HUES48 (cell line): ENCODE results near the gene TRAF1.

Experiments used
- H3K27ac ChIP-seq: one replicate; pipeline ENCODE4 v1.7.0; 2013; ENCODE audit warnings: low read depth, low read length, inconsistent platforms
- H3K27me3 ChIP-seq: 2 replicates; pipeline ENCODE4 v1.6.1; 2013; ENCODE audit warnings: mild to moderate bottlenecking, low read length; ENCODE audit not compliant: control insufficient read depth, insufficient read depth
- H3K36me3 ChIP-seq: 2 replicates; pipeline ENCODE4 v1.6.1; 2013; ENCODE audit warnings: low read length; ENCODE audit not compliant: control insufficient read depth, insufficient read depth
- H3K4me1 ChIP-seq: 2 replicates; pipeline ENCODE4 v1.6.1; 2013; ENCODE audit warnings: mild to moderate bottlenecking, low read length; ENCODE audit not compliant: control insufficient read depth, insufficient read depth
- H3K4me3 ChIP-seq: 2 replicates; pipeline ENCODE4 v1.5.1; 2013; ENCODE audit warnings: mild to moderate bottlenecking, low read depth, low read length
- H3K9ac ChIP-seq: 2 replicates; pipeline ENCODE4 v1.6.1; 2013; ENCODE audit warnings: mild to moderate bottlenecking, low read depth, low read length, moderate library complexity
- H3K9me3 ChIP-seq: 2 replicates; pipeline ENCODE4 v1.6.1; 2013; ENCODE audit warnings: low read length; ENCODE audit not compliant: control insufficient read depth, insufficient read depth

TRAF1 gene

GRCh38 chr9:120864719-120865118 lies 61.9 kb downstream of the TRAF1 start:
- Histone ChIP-seq H3K36me3 (peaks cover 29% of the 10 kb centered on the region), H3K4me1 (peaks cover 3% of the 10 kb centered on the region; the same call in 1 of the 2 replicates), H3K4me3 (no peak overlapping the region), H3K27me3 (no peaks in the 10 kb centered on the region), H3K27ac (no peak overlapping the region), H3K9ac (no peak overlapping the region), H3K9me3 (no peaks in the 10 kb centered on the region)

DNA sequence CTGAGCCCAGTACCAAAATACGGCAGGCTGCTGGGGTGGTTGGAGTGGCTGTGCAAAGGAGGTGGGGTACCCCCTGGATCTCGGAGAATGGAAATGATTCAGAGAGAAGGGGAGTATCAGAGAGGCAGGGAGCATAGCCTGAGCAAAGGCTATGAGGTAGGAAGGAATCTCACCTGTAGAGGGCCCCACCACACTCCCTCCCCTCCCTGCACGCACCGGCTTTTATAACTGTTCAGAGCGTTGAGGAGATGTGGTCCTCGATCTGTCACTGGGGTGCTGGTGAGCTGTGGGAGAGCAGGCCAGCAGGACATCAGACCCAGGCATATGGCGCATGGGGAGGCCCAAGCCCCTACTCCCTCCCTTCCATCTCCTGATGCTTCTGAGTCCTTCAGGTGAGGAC lies 62.8 kb downstream of the TRAF1 start:
- Histone ChIP-seq H3K9me3 (no peaks in the 10 kb centered on the region), H3K4me3 (no peak overlapping the region), H3K9ac (no peak overlapping the region), H3K4me1 (peaks cover 3% of the 10 kb centered on the region; the same call in 1 of the 2 replicates), H3K36me3 (peaks cover 33% of the 10 kb centered on the region), H3K27me3 (no peaks in the 10 kb centered on the region), H3K27ac (no peak overlapping the region)

DNA sequence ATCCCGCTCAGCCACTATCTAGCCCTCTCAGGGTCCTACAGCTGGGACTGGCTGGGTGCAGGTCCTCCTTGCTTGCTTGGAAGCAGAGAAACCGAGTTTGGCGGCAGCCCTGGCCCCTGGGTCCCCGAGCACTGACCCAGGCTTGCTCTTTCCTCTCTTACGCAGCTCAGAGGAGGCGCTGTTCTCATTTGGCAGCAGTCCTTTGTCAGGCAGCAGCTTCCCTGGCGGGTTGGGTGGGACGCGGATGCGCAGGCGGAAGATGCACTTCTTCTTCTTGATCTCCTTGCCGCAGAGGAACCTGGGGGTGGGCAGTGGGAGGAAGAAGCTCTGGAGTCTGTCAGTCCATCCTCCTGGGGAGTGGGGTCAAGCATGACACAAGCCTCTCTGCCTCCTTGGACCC lies 64.1 kb downstream of the TRAF1 start:
- H3K4me1 ChIP-seq = no peaks in the 10 kb centered on the region
- H3K9me3 ChIP-seq = no peaks in the 10 kb centered on the region
- no peak overlapping the region for H3K4me3 ChIP-seq
- no peaks in the 10 kb centered on the region for H3K27me3 ChIP-seq
- peaks cover 41% of the 10 kb centered on the region for H3K36me3 ChIP-seq
- H3K27ac ChIP-seq = no peak overlapping the region
- no peak overlapping the region for H3K9ac ChIP-seq

DNA sequence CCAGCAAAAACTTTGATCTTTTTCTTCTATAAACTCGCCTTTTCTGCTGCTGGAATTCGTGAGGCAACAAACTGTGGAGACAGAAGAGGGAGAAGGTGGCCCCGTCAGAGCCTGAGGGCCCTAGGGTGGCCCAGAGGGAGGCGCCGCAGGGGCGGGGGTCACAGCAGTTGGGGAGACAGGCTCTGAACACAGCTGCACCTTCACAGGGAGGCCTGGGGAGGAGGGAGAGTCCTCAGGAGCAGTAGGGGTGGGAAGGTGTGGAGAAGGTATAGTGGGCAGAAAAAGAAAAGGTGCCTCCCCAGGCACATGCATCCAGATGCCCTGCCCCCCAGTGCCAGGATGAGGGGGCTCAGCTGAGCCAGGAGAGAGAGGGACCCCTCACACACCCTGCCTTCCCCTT lies 64.7 kb downstream of the TRAF1 start:
- no peak overlapping the region for H3K4me3 ChIP-seq
- no peaks in the 10 kb centered on the region for H3K9me3 ChIP-seq
- H3K9ac ChIP-seq = no peak overlapping the region
- no peaks in the 10 kb centered on the region for H3K27me3 ChIP-seq
- H3K4me1 ChIP-seq = no peaks in the 10 kb centered on the region
- no peak overlapping the region for H3K27ac ChIP-seq
- peaks cover 43% of the 10 kb centered on the region for H3K36me3 ChIP-seq

- H3K27ac ChIP-seq = no peak overlapping the region
- no peaks in the 10 kb centered on the region for H3K9me3 ChIP-seq
- no peaks in the 10 kb centered on the region for H3K27me3 ChIP-seq
- H3K36me3 ChIP-seq = peaks cover 40% of the 10 kb centered on the region
- no peak overlapping the region for H3K4me3 ChIP-seq
- H3K9ac ChIP-seq = no peak overlapping the region
- H3K4me1 ChIP-seq = no peaks in the 10 kb centered on the region
These were observed 66.5 kb downstream of the TRAF1 start for GRCh38 chr9:120860083-120860482.

DNA sequence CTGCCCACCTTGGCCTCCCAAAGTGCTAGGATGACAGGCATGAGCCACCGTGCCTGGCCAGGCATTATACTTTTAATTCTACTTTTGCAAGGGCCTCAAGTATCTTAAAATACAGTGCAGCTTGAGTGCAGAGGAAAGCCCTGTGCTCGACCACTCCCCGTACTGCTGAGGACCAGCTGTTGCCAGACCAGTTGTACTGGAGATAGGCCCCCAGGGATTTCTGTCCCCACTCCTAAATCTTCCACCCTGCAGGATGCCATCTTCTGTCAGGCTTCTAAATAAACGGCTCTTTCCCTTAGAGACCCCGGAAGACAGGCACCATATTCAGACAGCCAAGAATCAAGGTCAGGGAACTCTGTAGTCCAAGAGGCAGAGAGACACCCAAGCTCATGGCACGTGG lies 67.2 kb downstream of the TRAF1 start:
- Histone ChIP-seq H3K27me3 (no peaks in the 10 kb centered on the region), H3K4me1 (no peaks in the 10 kb centered on the region), H3K27ac (no peak overlapping the region), H3K4me3 (no peak overlapping the region), H3K9me3 (no peaks in the 10 kb centered on the region), H3K9ac (no peak overlapping the region), H3K36me3 (peaks cover 40% of the 10 kb centered on the region)

DNA sequence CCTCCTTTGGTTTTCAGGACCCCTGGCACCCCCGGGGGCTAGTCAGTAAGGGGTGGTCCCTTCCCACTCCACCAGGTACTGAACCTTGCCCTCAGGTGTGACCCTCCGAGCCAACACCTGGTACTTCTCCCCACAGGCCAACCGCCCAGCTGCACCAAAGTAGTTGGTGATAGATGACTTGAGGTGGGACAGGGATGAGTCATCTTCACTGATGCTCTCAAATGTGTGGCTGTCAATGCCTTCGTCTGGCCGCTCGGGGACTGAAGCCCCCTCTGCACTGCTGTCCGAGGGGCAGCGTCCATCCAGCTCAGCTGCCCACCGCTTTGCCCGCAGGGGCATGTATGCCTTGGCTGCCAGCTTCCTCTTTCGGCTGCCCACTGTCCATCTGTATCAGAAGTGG lies 68.7 kb downstream of the TRAF1 start:
- H3K36me3 ChIP-seq = peaks cover 39% of the 10 kb centered on the region
- no peak overlapping the region for H3K9ac ChIP-seq
- H3K4me3 ChIP-seq = no peak overlapping the region
- no peaks in the 10 kb centered on the region for H3K9me3 ChIP-seq
- H3K27me3 ChIP-seq = no peaks in the 10 kb centered on the region
- peaks cover under 1% of the 10 kb centered on the region; the same call in 1 of the 2 replicates for H3K4me1 ChIP-seq
- H3K27ac ChIP-seq = no peak overlapping the region

DNA sequence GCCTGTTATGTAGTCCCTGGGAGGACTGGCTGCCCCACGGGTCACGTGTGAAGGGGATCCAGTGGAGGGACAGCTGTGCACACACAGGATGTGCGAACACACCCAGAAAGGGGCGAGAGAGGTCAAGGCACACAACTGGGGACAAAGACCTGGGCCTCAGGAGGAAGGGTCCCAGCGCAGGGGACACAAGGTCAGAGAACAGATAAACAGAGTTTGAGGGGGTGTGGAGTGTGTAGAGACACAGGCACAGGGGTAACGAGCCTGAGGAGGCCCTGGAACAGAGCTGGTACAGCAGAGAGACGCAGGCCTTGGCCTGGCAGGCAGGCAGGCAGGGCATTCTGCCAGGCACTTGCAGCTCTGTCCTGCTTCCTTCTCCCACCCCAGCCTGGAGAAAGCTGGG lies 69.1 kb downstream of the TRAF1 start:
- Histone ChIP-seq H3K4me1 (peaks cover 5% of the 10 kb centered on the region), H3K4me3 (no peak overlapping the region), H3K9me3 (no peaks in the 10 kb centered on the region), H3K9ac (no peak overlapping the region), H3K36me3 (peaks cover 35% of the 10 kb centered on the region), H3K27ac (no peak overlapping the region), H3K27me3 (no peaks in the 10 kb centered on the region)

- Histone ChIP-seq H3K4me1 (peaks cover 13% of the 10 kb centered on the region), H3K27me3 (no peaks in the 10 kb centered on the region), H3K9ac (no peak overlapping the region), H3K27ac (no peak overlapping the region), H3K36me3 (peaks cover 34% of the 10 kb centered on the region), H3K4me3 (no peak overlapping the region), H3K9me3 (no peaks in the 10 kb centered on the region)
These were observed 69.9 kb downstream of the TRAF1 start for GRCh38 chr9:120856700-120857099.

DNA sequence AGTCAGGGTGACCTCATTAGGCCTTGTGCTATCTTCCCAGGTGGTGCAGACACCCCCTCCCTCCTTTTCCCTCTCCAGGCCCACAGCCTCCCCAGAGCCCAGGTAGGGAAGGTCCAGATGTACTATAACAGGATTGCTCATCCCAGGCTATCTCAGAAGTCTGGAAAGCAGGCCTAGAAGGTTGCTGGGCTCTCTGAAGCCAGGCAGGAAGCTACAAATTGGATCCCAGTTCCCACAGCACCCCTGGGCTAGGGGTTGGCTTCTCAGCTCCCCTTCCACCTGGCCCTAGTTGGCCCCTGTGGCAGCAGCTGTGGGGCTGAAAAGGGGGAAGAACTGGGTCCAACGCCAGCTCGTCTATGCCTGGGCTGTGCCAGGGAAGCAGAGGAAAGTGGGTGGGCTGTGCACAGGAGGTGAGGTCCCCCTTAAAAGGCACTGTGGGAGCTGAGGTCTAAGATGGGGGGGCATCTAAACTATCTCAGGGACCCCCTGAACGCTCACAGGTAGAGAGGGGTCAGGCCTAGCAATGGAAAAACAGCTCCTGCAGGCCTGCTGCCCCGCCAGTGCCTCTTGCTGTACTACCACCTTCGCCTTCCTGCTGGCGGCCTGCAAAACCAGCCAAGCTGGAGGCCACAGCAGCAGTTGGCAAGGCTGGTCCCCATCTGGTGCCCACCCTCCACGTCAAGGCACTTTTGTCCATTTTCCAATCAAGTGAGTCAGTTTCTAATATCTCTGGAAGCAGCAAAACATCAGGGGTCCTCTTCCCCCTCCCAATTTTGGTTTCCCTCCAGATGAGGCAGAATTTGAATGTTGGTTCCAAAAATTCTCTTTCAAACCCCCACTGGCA lies 70.5 kb downstream of the TRAF1 start:
- H3K4me3 ChIP-seq = no peak overlapping the region
- peaks cover 27% of the 10 kb centered on the region for H3K36me3 ChIP-seq
- H3K9me3 ChIP-seq = no peaks in the 10 kb centered on the region
- no peak overlapping the region for H3K9ac ChIP-seq
- no peak overlapping the region for H3K27ac ChIP-seq
- peaks cover 19% of the 10 kb centered on the region for H3K4me1 ChIP-seq
- H3K27me3 ChIP-seq = no peaks in the 10 kb centered on the region

- no peak overlapping the region for H3K4me3 ChIP-seq
- H3K4me1 ChIP-seq = peaks cover 19% of the 10 kb centered on the region
- H3K27me3 ChIP-seq = no peaks in the 10 kb centered on the region
- H3K27ac ChIP-seq = no peak overlapping the region
- H3K9ac ChIP-seq = no peak overlapping the region
- no peaks in the 10 kb centered on the region for H3K9me3 ChIP-seq
- H3K36me3 ChIP-seq = peaks cover 14% of the 10 kb centered on the region
These were observed 71.8 kb downstream of the TRAF1 start for GRCh38 chr9:120854596-120855327.
